ENCODE measurements around the gene KRT74. TPM values are rescaled to one million over a fixed set of nuclear protein-coding genes. Genes with fewer than 3 reads are reported as not detected.

KRT74 gene
- total RNA-seq, 5 donors from 2014 or later (not counting 1 experiment from before 2014, with no cell fraction given), result 0.20 to 0.79 (median 0.45) TPM; not detected in 1

DNA sequence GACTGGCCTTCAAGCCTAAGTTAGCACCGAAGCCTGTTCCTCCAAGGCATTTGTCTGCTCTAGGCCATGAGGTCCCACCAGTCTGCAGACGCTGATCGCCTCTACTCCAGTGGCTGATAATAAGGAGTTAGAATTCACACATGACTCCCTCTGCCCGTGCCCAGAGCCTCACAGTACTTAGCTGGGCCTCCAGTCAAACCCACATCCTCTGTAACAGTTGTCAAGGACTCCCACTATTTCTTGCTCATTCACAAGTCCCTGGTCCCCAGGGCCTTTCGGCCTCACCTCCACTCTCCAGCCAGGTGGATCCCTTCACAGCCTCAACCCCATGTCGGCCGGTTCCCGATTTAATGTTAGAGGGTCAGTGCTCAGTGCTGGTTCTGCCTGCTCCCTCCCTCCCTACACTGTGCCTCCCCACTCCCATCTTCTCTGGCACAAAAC, 47.1 kb downstream of the KRT74 start:
- CTCF ChIA-PET, result no interaction called here
- Mint-ChIP-seq H3K27ac (no peak overlapping the region), H3K27me3 (peaks cover 1 to 4% of the 10 kb centered on the region in 2 donors), H3K9me3 (no peaks in the 10 kb centered on the region), H3K4me3 (no peak overlapping the region), H3K4me1 (peaks cover 0 to 8% (median 0%) of the 10 kb centered on the region in 3 donors), H3K36me3 (no peaks in the 10 kb centered on the region)
- 65% methylated on average over 6 of the region's 8 CpGs for WGBS (ENCODE audit: insufficient coverage)
- H3K36me3 ChIP-seq (ENCODE audit: control insufficient read depth in 2 of 2, extremely low read depth in 1 of 2, insufficient read depth in 1 of 2, low read length in 1 of 2), result no peaks in the 10 kb centered on the region
- H3K4me1 ChIP-seq (ENCODE audit: control insufficient read depth in 1 of 2, extremely low read depth in 1 of 2, insufficient read depth in 2 of 2, low read length in 2 of 2), result peaks cover 0 to 20% of the 10 kb centered on the region in 2 experiments
- POLR2A ChIA-PET, result no interaction called here
- no peaks in the 10 kb centered on the region for H3K9me3 ChIP-seq
- DNase-seq (peak in 4 of 35 experiments; percentile 3 to 32 (median 13)), ATAC-seq (replicated peaks in 1 of 4) (peak in 1 of 4 experiments; percentile 29)
- H3K27ac ChIP-seq (ENCODE audit: low read length), result no peak overlapping the region
- H3K27me3 ChIP-seq (replicated peaks in 1 of 2; ENCODE audit: control insufficient read depth in 2 of 2, extremely low read depth in 1 of 2, insufficient read depth in 2 of 2, low read length in 1 of 2), result peaks cover 0 to 25% of the 10 kb centered on the region in 2 experiments
- H3K4me3 ChIP-seq (ENCODE audit: control insufficient read depth in 1 of 2, extremely low read depth in 1 of 2, low read length in 1 of 2), result no peak overlapping the region

DNA sequence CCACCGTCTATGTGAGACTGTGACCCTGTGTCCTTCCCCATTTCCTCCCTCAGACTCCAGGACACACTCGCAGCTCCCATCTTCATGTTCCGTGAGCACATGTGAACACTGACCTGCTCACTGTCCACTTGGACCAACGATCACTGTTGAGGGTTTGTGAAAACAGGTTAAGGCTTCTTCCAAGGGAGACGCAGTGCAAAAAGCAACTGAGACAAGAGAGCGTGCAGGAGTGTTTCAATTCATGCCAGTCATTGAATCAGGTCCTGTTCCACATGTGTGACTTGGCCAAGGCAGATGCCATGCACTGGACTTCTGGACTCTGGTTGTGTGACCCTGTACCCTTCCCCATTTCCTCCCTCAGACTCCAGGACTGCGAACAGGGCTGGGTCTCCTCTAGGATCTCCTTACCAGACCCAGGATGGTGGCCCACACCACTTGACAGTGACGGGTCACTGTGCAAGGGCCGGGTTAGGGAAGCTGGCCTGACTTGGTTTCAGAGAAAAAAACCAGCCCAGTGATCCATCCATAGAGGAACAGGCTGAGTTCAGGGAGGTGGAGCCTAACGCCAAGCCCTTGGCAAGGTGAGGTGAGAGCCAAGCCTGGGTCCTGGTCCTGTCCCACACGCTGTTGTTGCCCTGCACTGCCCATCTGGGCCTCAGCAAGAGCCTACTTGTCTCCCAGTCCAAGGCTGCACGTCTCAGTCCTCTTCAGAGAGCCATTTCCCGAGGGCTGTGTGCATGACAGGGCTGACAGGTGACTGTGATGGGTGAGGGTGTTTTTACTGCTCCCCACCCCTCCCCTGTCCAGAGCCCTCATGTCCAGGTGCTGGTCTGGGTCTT, 47.8 kb downstream of the KRT74 start:
- Histone ChIP-seq H3K4me1 (ENCODE audit: control insufficient read depth in 1 of 2, extremely low read depth in 1 of 2, insufficient read depth in 2 of 2, low read length in 2 of 2) (peaks cover 0 to 20% of the 10 kb centered on the region in 2 experiments), H3K27ac (ENCODE audit: low read length) (no peak overlapping the region), H3K4me3 (ENCODE audit: control insufficient read depth in 1 of 2, extremely low read depth in 1 of 2, low read length in 1 of 2) (no peak overlapping the region), H3K9me3 (no peaks in the 10 kb centered on the region), H3K36me3 (ENCODE audit: control insufficient read depth in 2 of 2, extremely low read depth in 1 of 2, insufficient read depth in 1 of 2, low read length in 1 of 2) (no peaks in the 10 kb centered on the region), H3K27me3 (replicated peaks in 1 of 2; ENCODE audit: control insufficient read depth in 2 of 2, extremely low read depth in 1 of 2, insufficient read depth in 2 of 2, low read length in 1 of 2) (peaks cover 0 to 23% of the 10 kb centered on the region in 2 experiments)
- ChIA-PET POLR2A (no interaction called here), CTCF (no interaction called here)
- Mint-ChIP-seq H3K9me3 (no peaks in the 10 kb centered on the region), H3K27ac (no peak overlapping the region), H3K27me3 (peaks cover 1 to 4% of the 10 kb centered on the region in 2 donors), H3K36me3 (no peaks in the 10 kb centered on the region), H3K4me1 (peaks cover 0 to 8% (median 0%) of the 10 kb centered on the region in 3 donors), H3K4me3 (no peak overlapping the region)
- WGBS (ENCODE audit: insufficient coverage), result 80% methylated on average over 8 of the region's 13 CpGs
- ATAC-seq (replicated peaks in 1 of 4) (no peak), DNase-seq (peak in 2 of 35 experiments; percentile 1 to 23)

DNA sequence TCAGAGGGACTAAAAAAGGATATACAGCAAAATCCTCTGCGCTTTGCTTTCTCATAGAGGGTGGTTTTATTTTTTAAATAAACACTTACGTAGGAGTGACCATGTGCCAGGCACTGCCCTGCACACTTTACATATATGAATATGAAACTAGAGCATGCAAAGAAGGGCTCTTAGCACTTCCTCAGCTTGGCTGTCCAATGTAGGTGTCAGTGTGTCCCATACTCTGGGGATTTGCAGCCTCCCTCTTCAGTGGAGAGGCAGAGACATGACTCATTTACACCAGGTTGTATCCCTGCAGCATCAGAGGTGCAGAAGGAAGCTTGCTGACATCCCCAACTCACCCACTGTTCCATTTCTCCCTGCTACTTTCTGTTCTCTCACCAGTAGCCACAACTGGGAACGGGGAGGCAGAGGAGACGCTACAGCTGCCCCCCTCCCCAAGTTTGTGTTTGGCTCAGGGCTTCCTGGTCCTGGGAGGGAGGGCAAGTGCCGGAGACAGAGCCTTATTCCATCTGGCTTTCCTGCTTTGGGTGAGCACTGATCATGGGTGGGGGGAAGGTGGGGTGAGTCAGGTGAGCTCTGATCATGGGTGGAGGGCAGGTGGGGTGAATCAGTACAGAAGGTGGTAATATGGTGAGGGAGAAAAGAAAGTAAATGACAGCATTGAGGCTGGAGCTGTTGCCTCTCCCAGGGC, 48.6 kb downstream of the KRT74 start:
- no peaks in the 10 kb centered on the region for H3K9me3 Mint-ChIP-seq

DNA sequence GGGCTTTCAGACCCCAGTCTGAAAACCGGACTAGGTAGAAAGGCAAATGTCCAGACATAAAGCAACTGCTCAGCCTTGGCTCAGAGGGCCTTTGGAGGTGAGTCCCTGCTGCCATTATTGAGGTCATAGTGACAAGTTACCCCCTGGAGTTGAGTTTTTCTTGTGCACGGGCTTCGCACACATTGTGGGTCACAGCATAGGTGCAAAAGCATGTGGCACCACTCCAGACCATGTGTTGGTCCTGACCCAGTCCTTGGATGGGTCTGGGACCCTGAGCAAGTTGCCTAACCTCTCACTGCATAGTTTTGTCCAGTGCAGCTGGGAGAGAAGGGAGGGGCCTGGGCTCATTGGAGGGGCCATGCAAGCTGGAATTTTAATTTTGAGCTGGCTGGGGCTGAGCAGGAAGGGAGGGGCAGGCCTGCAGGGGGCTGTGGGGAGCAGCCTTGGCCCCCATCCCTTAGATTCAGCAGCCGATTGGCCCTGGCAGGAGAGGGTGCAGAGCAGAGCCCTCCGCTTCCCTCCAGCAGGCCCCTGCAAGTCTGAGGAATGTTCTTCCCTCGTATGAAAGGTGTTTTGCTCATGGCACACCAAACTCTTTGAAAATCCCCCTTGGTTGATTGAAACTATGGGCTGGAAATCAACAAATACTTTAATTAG, 49.3 kb downstream of the KRT74 start:
- Histone ChIP-seq H3K9me3 (no peaks in the 10 kb centered on the region), H3K27me3 (replicated peaks in 1 of 2; ENCODE audit: control insufficient read depth in 2 of 2, extremely low read depth in 1 of 2, insufficient read depth in 2 of 2, low read length in 1 of 2) (peaks cover 0 to 19% of the 10 kb centered on the region in 2 experiments), H3K4me3 (ENCODE audit: control insufficient read depth in 1 of 2, extremely low read depth in 1 of 2, low read length in 1 of 2) (no peak overlapping the region), H3K4me1 (ENCODE audit: control insufficient read depth in 1 of 2, extremely low read depth in 1 of 2, insufficient read depth in 2 of 2, low read length in 2 of 2) (peaks cover 0 to 20% of the 10 kb centered on the region in 2 experiments), H3K27ac (ENCODE audit: low read length) (no peak overlapping the region), H3K36me3 (ENCODE audit: control insufficient read depth in 2 of 2, extremely low read depth in 1 of 2, insufficient read depth in 1 of 2, low read length in 1 of 2) (no peaks in the 10 kb centered on the region)
- Mint-ChIP-seq H3K9me3 (no peaks in the 10 kb centered on the region), H3K4me1 (peaks cover 0 to 8% (median 0%) of the 10 kb centered on the region in 3 donors), H3K36me3 (no peaks in the 10 kb centered on the region), H3K27ac (no peak overlapping the region), H3K27me3 (peaks cover 1 to 4% of the 10 kb centered on the region in 2 donors), H3K4me3 (no peak overlapping the region)
- 84% methylated on average over 5 of the region's 6 CpGs for WGBS (ENCODE audit: insufficient coverage)
- ChIA-PET POLR2A (no interaction called here), CTCF (no interaction called here)
- DNase-seq (peak in 1 of 35 experiments; percentile 0), ATAC-seq (replicated peaks in 1 of 4) (no peak)

More for the DNA sequence above, 48.6 kb downstream of the KRT74 start:
- peaks cover 0 to 8% (median 0%) of the 10 kb centered on the region in 3 donors for H3K4me1 Mint-ChIP-seq
- Histone ChIP-seq H3K27me3 (replicated peaks in 1 of 2; ENCODE audit: control insufficient read depth in 2 of 2, extremely low read depth in 1 of 2, insufficient read depth in 2 of 2, low read length in 1 of 2) (peaks cover 0 to 20% of the 10 kb centered on the region in 2 experiments), H3K4me3 (ENCODE audit: control insufficient read depth in 1 of 2, extremely low read depth in 1 of 2, low read length in 1 of 2) (no peak overlapping the region), H3K36me3 (ENCODE audit: control insufficient read depth in 2 of 2, extremely low read depth in 1 of 2, insufficient read depth in 1 of 2, low read length in 1 of 2) (no peaks in the 10 kb centered on the region), H3K27ac (ENCODE audit: low read length) (no peak overlapping the region), H3K4me1 (ENCODE audit: control insufficient read depth in 1 of 2, extremely low read depth in 1 of 2, insufficient read depth in 2 of 2, low read length in 2 of 2) (peaks cover 0 to 20% of the 10 kb centered on the region in 2 experiments), H3K9me3 (no peaks in the 10 kb centered on the region)
- H3K4me3 Mint-ChIP-seq, result no peak overlapping the region
- WGBS (ENCODE audit: insufficient coverage), result 100% methylated on average over 1 of the region's 5 CpGs
- peaks cover 1 to 4% of the 10 kb centered on the region in 2 donors for H3K27me3 Mint-ChIP-seq
- CTCF ChIA-PET, result no interaction called here
- POLR2A ChIA-PET, result no interaction called here
- peak in 2 of 35 experiments; percentile 2 to 13 for DNase-seq
- ATAC-seq (replicated peaks in 1 of 4), result no peak
- no peak overlapping the region for H3K27ac Mint-ChIP-seq
- no peaks in the 10 kb centered on the region for H3K36me3 Mint-ChIP-seq

DNA sequence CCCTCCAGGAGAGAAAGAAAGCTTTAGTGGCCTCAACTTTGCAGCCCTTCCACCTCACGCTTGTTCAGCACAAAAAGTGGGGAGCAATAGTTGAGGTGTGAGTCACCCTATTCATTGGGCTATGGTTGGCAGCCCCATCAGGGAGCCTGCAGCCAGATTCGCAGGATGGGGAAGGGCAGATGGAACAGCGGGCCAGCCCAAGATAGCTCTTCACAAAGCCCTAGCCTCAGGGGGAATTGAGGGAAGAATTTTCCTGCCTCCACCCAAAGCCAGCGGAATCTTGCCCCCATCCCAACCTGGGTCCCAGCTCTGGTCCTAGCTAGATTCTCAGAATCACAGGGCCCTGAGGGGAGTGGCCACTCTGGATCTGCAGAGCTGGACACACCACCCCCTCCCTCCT, 49.8 kb downstream of the KRT74 start:
- Histone ChIP-seq H3K4me3 (ENCODE audit: control insufficient read depth in 1 of 2, extremely low read depth in 1 of 2, low read length in 1 of 2) (no peak overlapping the region), H3K9me3 (no peaks in the 10 kb centered on the region), H3K4me1 (ENCODE audit: control insufficient read depth in 1 of 2, extremely low read depth in 1 of 2, insufficient read depth in 2 of 2, low read length in 2 of 2) (peaks cover 0 to 20% of the 10 kb centered on the region in 2 experiments), H3K36me3 (ENCODE audit: control insufficient read depth in 2 of 2, extremely low read depth in 1 of 2, insufficient read depth in 1 of 2, low read length in 1 of 2) (no peaks in the 10 kb centered on the region), H3K27ac (ENCODE audit: low read length) (no peak overlapping the region), H3K27me3 (replicated peaks in 1 of 2; ENCODE audit: control insufficient read depth in 2 of 2, extremely low read depth in 1 of 2, insufficient read depth in 2 of 2, low read length in 1 of 2) (peaks cover 0 to 19% of the 10 kb centered on the region in 2 experiments)
- Mint-ChIP-seq H3K27ac (no peak overlapping the region), H3K4me1 (peaks cover 0 to 8% (median 0%) of the 10 kb centered on the region in 3 donors), H3K9me3 (no peaks in the 10 kb centered on the region), H3K27me3 (peaks cover 1 to 4% of the 10 kb centered on the region in 2 donors), H3K36me3 (no peaks in the 10 kb centered on the region), H3K4me3 (no peak overlapping the region)
- ChIA-PET CTCF (no interaction called here), POLR2A (no interaction called here)
- no peak for DNase-seq
- no peak for ATAC-seq (replicated peaks in 1 of 4)
- WGBS (ENCODE audit: insufficient coverage), result no CpG with 5 or more reads among the region's 4 CpGs

All from T-cell (primary cell).